Sigmoid colon (tissue), 7 donors: ENCODE measurements around the gene RBM19. TPM values are rescaled to one million over a fixed set of nuclear protein-coding genes. Genes with fewer than 3 reads are reported as not detected.

Source experiments
- DNase-seq: peaks from one replicate; pipeline ENCODE4 v3.0.0-alpha.2; 2019
- H3K27ac ChIP-seq, 4 donors: fragments of 200-600 bp; sonication (generic); one replicate each; pipeline ENCODE4 v1.5.1; 2016 to 2019; ENCODE audit warnings: mild to moderate bottlenecking in 1 of 4
- H3K27me3 ChIP-seq, 3 donors: fragments of 200-600 bp; sonication (generic); one replicate each; pipeline ENCODE4 v1.5.1; 2019; ENCODE audit warnings: mild to moderate bottlenecking in 1 of 3
- H3K36me3 ChIP-seq, 4 donors: fragments of 200-600 bp; sonication (generic); one replicate each; pipeline ENCODE4 v1.5.1; 2016 to 2019
- H3K4me1 ChIP-seq, 4 donors: fragments of 200-600 bp; sonication (generic); one replicate each; pipeline ENCODE4 v1.5.1; 2017 to 2019
- H3K4me3 ChIP-seq, 4 donors: fragments of 200-600 bp; sonication (generic); one replicate each; pipeline ENCODE4 v1.5.1; 2017 to 2019; ENCODE audit warnings: mild to moderate bottlenecking in 2 of 4, moderate library complexity in 1 of 4
- H3K9me3 ChIP-seq, 4 donors: fragments of 200-600 bp in 3 of 4; sonication (generic) in 3 of 4; one replicate each; pipeline versions ENCODE4 v1.5.1 to v1.6.1; 2013 to 2019
- EP300 ChIP-seq, 4 donors: sonication (generic); formaldehyde crosslinking; IDR thresholded peaks; one replicate each; pipeline ENCODE4 v1.6.1; 2017; ENCODE audit warnings: antibody characterized with exemption in 4 of 4
- POLR2A ChIP-seq, 2 donors: fragments of 450-650 bp; IDR thresholded peaks; one replicate each; pipeline ENCODE4 v1.6.1; 2016; ENCODE audit warnings: antibody characterized with exemption in 2 of 2, mild to moderate bottlenecking in 2 of 2, moderate library complexity in 2 of 2
- POLR2AphosphoS5 ChIP-seq, 4 donors: sonication (generic); formaldehyde crosslinking; IDR thresholded peaks; one replicate each; pipeline ENCODE4 v1.6.1; 2017; ENCODE audit warnings: antibody characterized with exemption in 4 of 4
- WGBS, 2 donors: extraction: QIAGEN DNeasy Blood & Tissue Kit; methylation state at CpG; one replicate each; pipeline ENCODE4 v1.1.7; 2013; 5-methylcytosine and 5-hydroxymethylcytosine counted together
- intact Hi-C: fragments of 100-400 bp; cut with DNase I; formaldehyde crosslinking; loops from one replicate; pipeline ENCODE4 v1.15.1; 2023
- polyA plus RNA-seq, 3 donors: library from polyadenylated mRNA; stranded (reverse); fragments of 200-250 nt; gene quantifications; one replicate each; pipeline ENCODE4 v1.2.3, GENCODE V29; 2013
- total RNA-seq, 4 donors: library from RNA; depleted of rRNA; stranded (reverse); fragments of >200 nt; gene quantifications; one replicate each; pipeline ENCODE4 v1.1.0, GENCODE V29; 2016
- TF ChIP-seq, protein P1 (sequence below), 4 experiments: fragments of 450-650 bp in 3 of 4; fragments of 200-600 bp in 1 of 4; IDR thresholded peaks; one replicate each; pipeline ENCODE4 v1.5.1; 2016 to 2019; ENCODE audit warnings: antibody characterized with exemption in 4 of 4, mild to moderate bottlenecking in 3 of 4, moderate library complexity in 2 of 4
- donor health status: healthy with polysubstance abuse.
- donor health status: Bipolar disorder and iron deficiency.
- donor health status: healthy.

RBM19 gene
- total and polyA plus RNA-seq, 7 donors: 5.3 to 42.7 (median 23.6) TPM

DNA sequence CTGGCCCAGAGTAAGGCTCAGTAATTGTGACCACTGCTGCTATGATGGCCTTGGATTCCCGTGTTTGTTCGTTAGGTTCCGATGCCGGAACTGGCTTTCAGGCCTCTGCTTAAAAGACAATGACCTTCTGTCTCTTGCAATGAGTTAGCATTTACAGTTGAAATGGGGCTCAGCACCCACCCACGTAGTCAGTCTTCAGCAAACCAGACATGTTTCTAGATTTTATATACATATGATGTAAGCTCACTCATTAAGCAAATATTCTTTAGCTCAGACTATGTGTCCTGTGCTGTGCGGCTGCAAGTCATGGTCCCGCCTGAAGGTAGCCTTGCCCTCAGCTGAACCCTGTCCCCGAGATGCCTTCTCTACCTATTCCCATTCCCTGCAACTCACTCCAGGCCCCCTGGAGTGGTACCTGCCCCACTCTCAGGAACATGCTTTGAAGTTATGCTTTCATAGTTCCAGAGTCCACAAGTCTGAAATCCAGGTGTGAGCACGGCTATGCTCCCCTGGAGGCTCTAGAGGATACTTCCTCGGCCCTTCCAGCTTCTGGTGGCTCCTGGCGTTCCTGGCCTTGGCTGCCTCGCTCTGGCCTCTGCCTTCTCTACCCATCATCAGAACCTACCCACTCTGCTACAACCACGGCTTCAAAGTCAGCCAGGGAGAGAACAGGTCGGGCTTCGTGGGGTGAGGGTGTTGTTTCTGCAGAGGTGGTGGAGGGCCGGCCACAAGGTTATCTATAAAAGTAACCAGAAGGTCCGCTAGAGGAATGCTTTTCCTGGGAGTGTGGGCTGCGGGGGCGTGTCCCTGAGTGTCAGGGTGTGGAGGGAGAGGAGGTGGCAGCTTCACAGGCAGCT is 157.8 kb downstream of the RBM19 start:
- 79 to 83% methylated on average over 19 of the region's 19 CpGs for WGBS, 2 donors
- intact Hi-C loops: no loop called here

DNA sequence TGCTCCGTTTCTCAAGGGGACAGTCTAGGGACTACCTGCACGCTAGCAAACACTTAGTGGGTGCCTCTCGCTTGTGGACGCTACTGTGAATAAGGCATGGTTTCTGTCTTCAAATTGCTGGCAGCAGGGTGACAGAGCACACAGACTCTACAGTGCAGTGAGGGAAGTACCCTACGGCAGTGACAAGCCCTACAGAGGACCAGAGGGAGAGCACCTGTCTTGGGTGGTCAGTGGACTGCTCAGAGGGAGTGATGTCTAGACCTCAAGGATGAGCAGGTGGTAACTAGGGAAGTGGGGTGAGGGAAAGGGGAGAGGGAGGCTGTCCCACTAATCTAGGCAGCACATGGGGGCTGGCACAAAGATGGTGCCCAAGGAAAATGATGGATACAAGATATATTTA is 160.5 kb downstream of the RBM19 start:
- no peaks in the 10 kb centered on the region for H3K27me3 ChIP-seq
- 85 to 94% methylated on average over 5 of the region's 5 CpGs for whole genome bisulfite sequencing, 2 donors
- intact Hi-C loops: no loop called here
- no peak for DNase-seq
- no peak overlapping the region for H3K27ac ChIP-seq
- no peak for TF ChIP-seq POLR2AphosphoS5 (IDR thresholded peaks at IDR 0.05)
- H3K36me3 ChIP-seq: no peaks in the 10 kb centered on the region
- H3K4me1 ChIP-seq: no peaks in the 10 kb centered on the region
- H3K9me3 ChIP-seq: no peaks in the 10 kb centered on the region
- H3K4me3 ChIP-seq: no peak overlapping the region

More for the DNA sequence above, 157.8 kb downstream of the RBM19 start:
- no peak overlapping the region for H3K4me3 ChIP-seq
- peaks cover 0 to 3% (median 0%) of the 10 kb centered on the region in 4 donors for H3K9me3 ChIP-seq
- TF ChIP-seq, protein P1, sequence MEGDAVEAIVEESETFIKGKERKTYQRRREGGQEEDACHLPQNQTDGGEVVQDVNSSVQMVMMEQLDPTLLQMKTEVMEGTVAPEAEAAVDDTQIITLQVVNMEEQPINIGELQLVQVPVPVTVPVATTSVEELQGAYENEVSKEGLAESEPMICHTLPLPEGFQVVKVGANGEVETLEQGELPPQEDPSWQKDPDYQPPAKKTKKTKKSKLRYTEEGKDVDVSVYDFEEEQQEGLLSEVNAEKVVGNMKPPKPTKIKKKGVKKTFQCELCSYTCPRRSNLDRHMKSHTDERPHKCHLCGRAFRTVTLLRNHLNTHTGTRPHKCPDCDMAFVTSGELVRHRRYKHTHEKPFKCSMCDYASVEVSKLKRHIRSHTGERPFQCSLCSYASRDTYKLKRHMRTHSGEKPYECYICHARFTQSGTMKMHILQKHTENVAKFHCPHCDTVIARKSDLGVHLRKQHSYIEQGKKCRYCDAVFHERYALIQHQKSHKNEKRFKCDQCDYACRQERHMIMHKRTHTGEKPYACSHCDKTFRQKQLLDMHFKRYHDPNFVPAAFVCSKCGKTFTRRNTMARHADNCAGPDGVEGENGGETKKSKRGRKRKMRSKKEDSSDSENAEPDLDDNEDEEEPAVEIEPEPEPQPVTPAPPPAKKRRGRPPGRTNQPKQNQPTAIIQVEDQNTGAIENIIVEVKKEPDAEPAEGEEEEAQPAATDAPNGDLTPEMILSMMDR (IDR thresholded peaks at IDR 0.05): no peak
- no peak for TF ChIP-seq POLR2AphosphoS5 (IDR thresholded peaks at IDR 0.05)
- TF ChIP-seq EP300 (IDR thresholded peaks at IDR 0.05): no peak
- TF ChIP-seq POLR2A (IDR thresholded peaks at IDR 0.05): no peak
- H3K27ac ChIP-seq: no peak overlapping the region
- H3K27me3 ChIP-seq: no peaks in the 10 kb centered on the region
- no peaks in the 10 kb centered on the region for H3K36me3 ChIP-seq
- DNase-seq: no peak
- H3K4me1 ChIP-seq: no peaks in the 10 kb centered on the region

DNA sequence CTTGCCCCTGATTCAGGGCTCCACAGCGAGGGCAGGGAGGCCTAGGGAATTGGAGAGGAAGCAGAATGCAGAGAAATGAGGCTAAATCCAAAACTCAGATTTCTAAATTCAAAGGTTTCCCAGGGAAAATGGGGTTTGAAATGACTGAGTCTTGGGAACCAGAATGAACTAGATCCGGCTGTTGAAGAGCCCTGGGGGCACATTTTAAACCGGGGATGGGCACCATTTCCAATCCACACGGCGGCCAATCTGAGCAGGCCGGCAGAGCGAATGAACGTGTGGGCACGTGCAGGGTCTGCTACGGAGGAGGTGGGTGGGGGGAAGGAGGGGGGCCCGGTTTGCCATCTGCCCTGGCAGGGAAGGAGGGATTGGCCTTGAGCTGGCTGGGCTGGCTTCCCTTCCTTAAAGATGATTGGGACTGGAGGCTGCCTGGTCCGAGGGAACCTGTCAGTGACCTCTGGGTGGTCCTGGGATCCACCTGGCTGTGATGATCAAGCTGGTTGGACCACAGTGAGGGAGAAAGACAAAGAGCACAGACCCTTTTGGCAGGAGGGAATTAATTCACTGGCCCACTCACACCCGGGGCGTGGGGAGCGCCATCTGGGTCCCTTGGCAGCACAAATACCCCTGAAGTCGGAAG is 161.0 kb downstream of the RBM19 start:
- Histone ChIP-seq H3K9me3 (no peaks in the 10 kb centered on the region), H3K27me3 (no peaks in the 10 kb centered on the region), H3K36me3 (no peaks in the 10 kb centered on the region), H3K27ac (no peak overlapping the region), H3K4me3 (no peak overlapping the region), H3K4me1 (no peaks in the 10 kb centered on the region)
- intact Hi-C loops: no loop called here
- WGBS, 2 donors: 82 to 84% methylated on average over 16 of the region's 16 CpGs
- DNase-seq: no peak
- TF ChIP-seq, protein P1 (IDR thresholded peaks at IDR 0.05): no peak
- TF ChIP-seq POLR2A (IDR thresholded peaks at IDR 0.05) (no peak), EP300 (IDR thresholded peaks at IDR 0.05) (no peak), POLR2AphosphoS5 (IDR thresholded peaks at IDR 0.05) (no peak)

DNA sequence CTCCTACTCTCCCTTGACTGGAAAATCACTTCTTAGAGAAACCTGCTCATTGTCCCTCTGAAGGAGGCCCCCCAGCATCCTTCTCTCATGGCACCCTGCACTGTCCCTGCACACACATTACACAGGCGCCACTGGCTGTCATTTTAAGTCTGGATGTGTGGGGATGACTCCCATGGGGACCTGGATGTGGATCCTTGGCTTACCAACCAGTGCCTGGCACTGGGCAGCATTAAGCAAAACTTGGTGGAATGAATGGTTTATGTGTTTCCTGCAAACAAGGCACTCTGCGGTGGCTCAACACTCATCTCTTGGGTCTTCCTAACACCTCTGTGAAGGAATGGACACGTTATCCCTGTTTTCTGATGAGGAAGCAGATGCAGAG is 162.4 kb downstream of the RBM19 start:
- Histone ChIP-seq H3K4me3 (no peak overlapping the region), H3K27ac (no peak overlapping the region), H3K27me3 (no peaks in the 10 kb centered on the region), H3K36me3 (no peaks in the 10 kb centered on the region), H3K9me3 (no peaks in the 10 kb centered on the region), H3K4me1 (no peaks in the 10 kb centered on the region)
- intact Hi-C loops: no loop called here
- 76 to 89% methylated on average over 3 of the region's 3 CpGs for WGBS, 2 donors
- no peak for DNase-seq
- TF ChIP-seq POLR2AphosphoS5 (IDR thresholded peaks at IDR 0.05): no peak
- TF ChIP-seq POLR2A (IDR thresholded peaks at IDR 0.05): no peak
- TF ChIP-seq, protein P1 (IDR thresholded peaks at IDR 0.05): no peak
- TF ChIP-seq EP300 (IDR thresholded peaks at IDR 0.05): no peak

DNA sequence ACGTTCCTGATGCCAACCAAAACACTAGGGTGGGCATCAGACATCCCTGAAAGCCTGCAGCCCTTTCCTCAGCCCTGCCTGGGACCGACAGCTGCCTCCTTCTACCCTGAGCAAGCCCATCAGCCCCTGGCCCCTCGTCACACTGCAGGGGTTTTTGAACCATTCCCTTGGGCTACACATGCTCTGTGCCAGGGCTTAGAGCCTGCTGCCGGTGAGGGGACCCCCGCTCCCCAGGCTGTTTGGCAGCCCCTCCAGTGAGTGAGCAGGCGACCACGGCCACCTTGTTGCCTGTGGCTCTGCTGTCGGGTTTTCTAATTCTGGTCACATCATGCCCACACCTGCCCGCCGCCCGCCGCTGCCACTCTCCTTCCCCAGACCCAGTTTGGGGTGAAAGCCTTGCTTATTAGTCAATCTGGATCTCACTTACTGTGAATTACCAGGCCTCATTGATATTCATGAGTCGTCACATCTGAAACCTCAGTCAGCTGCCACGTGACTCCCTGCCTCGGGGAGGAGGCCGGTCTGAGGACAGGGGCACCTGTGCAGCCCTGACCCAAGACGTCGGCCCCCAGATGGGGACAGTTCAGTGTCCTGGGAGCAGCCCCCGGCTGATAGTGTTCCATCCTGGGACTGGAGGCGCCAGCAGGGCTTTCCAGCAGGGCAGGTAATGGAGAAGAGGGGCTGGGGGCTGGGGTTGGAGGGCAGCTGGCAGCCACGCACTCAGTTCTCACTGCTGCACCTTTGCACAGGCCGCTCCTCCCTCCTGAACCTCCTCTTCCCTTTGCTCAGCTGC is 163.0 kb downstream of the RBM19 start:
- WGBS, 2 donors: 82 to 84% methylated on average over 22 of the region's 22 CpGs
- no peak for DNase-seq
- no peaks in the 10 kb centered on the region for H3K27me3 ChIP-seq
- TF ChIP-seq POLR2A (IDR thresholded peaks at IDR 0.05) (no peak), EP300 (IDR thresholded peaks at IDR 0.05) (no peak)
- H3K27ac ChIP-seq: no peak overlapping the region
- H3K4me3 ChIP-seq: no peak overlapping the region
- intact Hi-C loops: no loop called here
- no peaks in the 10 kb centered on the region for H3K9me3 ChIP-seq
- H3K4me1 ChIP-seq: no peaks in the 10 kb centered on the region
- H3K36me3 ChIP-seq: no peaks in the 10 kb centered on the region
